ENCODE results near the gene PDE4D. TPM values are rescaled to one million over a fixed set of nuclear protein-coding genes. Genes with fewer than 3 reads are reported as not detected.

Gene PDE4D
- total RNA-seq (ENCODE audit: unreplicated experiment): 13.2 TPM
- long read RNA-seq, partial matches to known transcripts: 0 of 3 reads
- long read RNA-seq, other reads (novel, unspliced or antisense): 3 of 3 reads

GRCh38 chr5:59893429-59894227, at the start of gene PDE4D:
Gene PDE4D, minus strand, starts transcription at chr5:59893726.
- Mint-ChIP-seq H3K4me3 (ENCODE audit: unreplicated experiment) (peak within 1 kb of the TSS; percentile 98), H3K4me1 (ENCODE audit: low read depth, unreplicated experiment) (peaks cover 33% of the 10 kb centered on the region), H3K36me3 (ENCODE audit: unreplicated experiment) (no peaks in the 10 kb centered on the region), H3K27ac (ENCODE audit: unreplicated experiment) (peak within 1 kb of the TSS; percentile 87), H3K9me3 (ENCODE audit: unreplicated experiment) (peaks cover 3% of the 10 kb centered on the region), H3K27me3 (ENCODE audit: unreplicated experiment) (peaks cover 10% of the 10 kb centered on the region)
- TF ChIP-seq CTCF (IDR thresholded peaks at IDR 0.05; ENCODE audit: partially characterized antibody, unreplicated experiment): no peak
- DNase-seq: peak; percentile 72

- Mint-ChIP-seq H3K27me3 (ENCODE audit: unreplicated experiment) (peaks cover 1% of the 10 kb centered on the region), H3K4me1 (ENCODE audit: low read depth, unreplicated experiment) (no peaks in the 10 kb centered on the region), H3K4me3 (ENCODE audit: unreplicated experiment) (no peak overlapping the region), H3K9me3 (ENCODE audit: unreplicated experiment) (peaks cover 2% of the 10 kb centered on the region), H3K27ac (ENCODE audit: unreplicated experiment) (no peak overlapping the region), H3K36me3 (ENCODE audit: unreplicated experiment) (no peaks in the 10 kb centered on the region)
- no peak for DNase-seq
- TF ChIP-seq CTCF (IDR thresholded peaks at IDR 0.05; ENCODE audit: partially characterized antibody, unreplicated experiment): no peak
Measured at GRCh38 chr5:59937633-59938032, 44.1 kb upstream of the PDE4D start.

- no peak for DNase-seq
- H3K4me3 Mint-ChIP-seq (ENCODE audit: unreplicated experiment): no peak overlapping the region
- H3K27ac Mint-ChIP-seq (ENCODE audit: unreplicated experiment): no peak overlapping the region
- H3K27me3 Mint-ChIP-seq (ENCODE audit: unreplicated experiment): no peaks in the 10 kb centered on the region
- H3K9me3 Mint-ChIP-seq (ENCODE audit: unreplicated experiment): no peaks in the 10 kb centered on the region
- peaks cover 13% of the 10 kb centered on the region for H3K4me1 Mint-ChIP-seq (ENCODE audit: low read depth, unreplicated experiment)
- no peak for TF ChIP-seq CTCF (IDR thresholded peaks at IDR 0.05; ENCODE audit: partially characterized antibody, unreplicated experiment)
- no peaks in the 10 kb centered on the region for H3K36me3 Mint-ChIP-seq (ENCODE audit: unreplicated experiment)
Measured at GRCh38 chr5:59923465-59923864, 29.9 kb upstream of the PDE4D start.

- H3K36me3 Mint-ChIP-seq (ENCODE audit: unreplicated experiment): no peaks in the 10 kb centered on the region
Measured at GRCh38 chr5:59922220-59922619, 28.7 kb upstream of the PDE4D start.

More at GRCh38 chr5:59922220-59922619, 28.7 kb upstream of the PDE4D start:
- Mint-ChIP-seq H3K4me1 (ENCODE audit: low read depth, unreplicated experiment) (peaks cover 13% of the 10 kb centered on the region), H3K27me3 (ENCODE audit: unreplicated experiment) (no peaks in the 10 kb centered on the region), H3K27ac (ENCODE audit: unreplicated experiment) (no peak overlapping the region), H3K4me3 (ENCODE audit: unreplicated experiment) (no peak overlapping the region), H3K9me3 (ENCODE audit: unreplicated experiment) (no peaks in the 10 kb centered on the region)
- no peak for DNase-seq
- TF ChIP-seq CTCF (IDR thresholded peaks at IDR 0.05; ENCODE audit: partially characterized antibody, unreplicated experiment): no peak
